ENCODE measurements around the gene AIPL1. TPM values are rescaled to one million over a fixed set of nuclear protein-coding genes. Genes with fewer than 3 reads are reported as not detected.

Gene AIPL1
- total RNA-seq, 1 donor from 2014 or later = not detected

DNA sequence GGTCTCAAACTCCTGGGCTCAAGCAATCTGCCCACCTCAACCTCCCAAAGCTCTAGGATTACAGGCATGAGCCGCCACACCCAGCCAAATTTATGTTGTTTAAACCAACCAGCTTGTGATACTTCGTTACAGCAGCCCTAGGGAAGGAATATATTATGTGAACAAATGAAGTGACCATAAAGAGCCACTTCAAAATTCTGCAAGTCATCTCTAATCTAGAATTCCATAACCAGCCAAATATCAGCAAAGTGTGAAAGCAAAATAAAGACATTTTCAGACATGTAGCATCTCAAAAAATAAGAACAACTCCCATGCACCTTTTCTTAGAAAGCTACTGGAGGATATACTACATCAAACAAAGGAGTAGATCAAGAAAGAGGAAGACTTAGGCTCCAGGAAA is 36.0 kb downstream of the AIPL1 start:
- Mint-ChIP-seq H3K36me3 (no peaks in the 10 kb centered on the region), H3K4me1 (ENCODE audit: unreplicated experiment) (peaks cover 6% of the 10 kb centered on the region), H3K4me3 (no peak overlapping the region), H3K27ac (no peak overlapping the region), H3K9me3 (no peaks in the 10 kb centered on the region), H3K27me3 (peaks cover 7% of the 10 kb centered on the region)
- TF ChIP-seq, protein P1, sequence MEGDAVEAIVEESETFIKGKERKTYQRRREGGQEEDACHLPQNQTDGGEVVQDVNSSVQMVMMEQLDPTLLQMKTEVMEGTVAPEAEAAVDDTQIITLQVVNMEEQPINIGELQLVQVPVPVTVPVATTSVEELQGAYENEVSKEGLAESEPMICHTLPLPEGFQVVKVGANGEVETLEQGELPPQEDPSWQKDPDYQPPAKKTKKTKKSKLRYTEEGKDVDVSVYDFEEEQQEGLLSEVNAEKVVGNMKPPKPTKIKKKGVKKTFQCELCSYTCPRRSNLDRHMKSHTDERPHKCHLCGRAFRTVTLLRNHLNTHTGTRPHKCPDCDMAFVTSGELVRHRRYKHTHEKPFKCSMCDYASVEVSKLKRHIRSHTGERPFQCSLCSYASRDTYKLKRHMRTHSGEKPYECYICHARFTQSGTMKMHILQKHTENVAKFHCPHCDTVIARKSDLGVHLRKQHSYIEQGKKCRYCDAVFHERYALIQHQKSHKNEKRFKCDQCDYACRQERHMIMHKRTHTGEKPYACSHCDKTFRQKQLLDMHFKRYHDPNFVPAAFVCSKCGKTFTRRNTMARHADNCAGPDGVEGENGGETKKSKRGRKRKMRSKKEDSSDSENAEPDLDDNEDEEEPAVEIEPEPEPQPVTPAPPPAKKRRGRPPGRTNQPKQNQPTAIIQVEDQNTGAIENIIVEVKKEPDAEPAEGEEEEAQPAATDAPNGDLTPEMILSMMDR (conservative IDR thresholded peaks at IDR 0.05) = no peak
- no peak for DNase-seq (ENCODE audit: extremely low spot score, unreplicated experiment)

DNA sequence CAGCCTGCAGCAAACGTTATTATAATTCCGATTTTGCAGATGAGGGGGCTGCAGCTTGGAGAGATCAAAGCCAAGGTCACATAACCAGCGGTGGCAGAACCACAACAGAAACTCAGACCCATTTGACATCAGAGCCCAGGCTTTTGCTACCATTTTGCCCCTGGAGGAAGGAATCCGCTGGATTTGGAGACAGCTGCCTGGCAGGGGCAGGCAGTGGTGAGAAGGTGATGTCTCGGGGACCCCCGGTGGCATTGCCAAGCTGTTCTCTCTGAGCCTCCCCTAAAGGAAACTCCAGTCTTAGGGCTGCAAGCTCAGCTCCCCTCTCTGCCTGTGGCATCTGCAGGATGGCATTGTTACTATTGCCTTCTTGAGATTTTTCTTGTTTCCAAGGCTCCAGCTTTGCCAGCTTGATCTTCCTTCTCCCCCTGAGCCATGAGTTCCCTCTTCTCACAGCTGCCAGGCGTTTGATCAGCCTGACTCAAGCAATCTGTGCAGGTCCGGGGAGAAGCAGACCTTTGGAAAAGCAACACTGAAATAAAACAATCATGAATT is 40.8 kb downstream of the AIPL1 start:
- H3K27ac Mint-ChIP-seq = no peak overlapping the region
- peaks cover 4% of the 10 kb centered on the region for H3K9me3 Mint-ChIP-seq
- peaks cover 5% of the 10 kb centered on the region for H3K27me3 Mint-ChIP-seq
- H3K4me1 Mint-ChIP-seq (ENCODE audit: unreplicated experiment) = peaks cover 23% of the 10 kb centered on the region
- H3K4me3 Mint-ChIP-seq = no peak overlapping the region
- H3K36me3 Mint-ChIP-seq = no peaks in the 10 kb centered on the region
- TF ChIP-seq, protein P1 (conservative IDR thresholded peaks at IDR 0.05) = no peak
- no peak for DNase-seq (ENCODE audit: extremely low spot score, unreplicated experiment)

DNA sequence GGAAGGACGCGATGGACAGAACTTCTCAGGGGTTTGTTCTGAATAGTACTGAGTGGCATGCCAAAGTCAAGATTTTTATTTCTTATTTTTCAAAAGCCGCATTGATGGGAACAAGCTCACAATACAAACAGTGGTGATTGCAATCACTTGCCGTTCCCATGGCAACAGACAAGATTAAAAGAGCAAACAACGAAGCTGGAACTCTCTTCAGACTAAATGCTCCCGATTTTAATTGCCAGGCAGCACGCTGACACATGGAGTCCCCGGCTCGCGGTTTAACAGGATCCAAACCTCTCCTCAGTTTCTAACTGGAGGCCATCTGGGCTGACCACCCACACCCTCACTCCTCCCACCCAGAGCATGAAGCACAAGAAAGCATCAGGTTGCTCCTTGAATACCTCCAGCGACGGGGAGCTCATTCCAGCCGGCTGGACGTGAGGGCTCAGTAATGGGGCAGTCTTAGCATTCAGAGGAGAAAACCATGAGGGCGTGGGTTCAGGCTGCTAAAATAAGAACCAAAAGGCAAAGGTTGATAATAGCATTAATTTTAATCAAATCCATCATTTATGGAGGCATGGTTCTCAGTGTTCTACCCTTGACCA is 41.5 kb downstream of the AIPL1 start:
- H3K4me3 Mint-ChIP-seq = peak overlapping the region; percentile 12
- H3K27me3 Mint-ChIP-seq = peaks cover 5% of the 10 kb centered on the region
- H3K9me3 Mint-ChIP-seq = peaks cover 4% of the 10 kb centered on the region
- H3K27ac Mint-ChIP-seq = peak overlapping the region; percentile 73
- peaks cover 23% of the 10 kb centered on the region for H3K4me1 Mint-ChIP-seq (ENCODE audit: unreplicated experiment)
- H3K36me3 Mint-ChIP-seq = no peaks in the 10 kb centered on the region
- TF ChIP-seq, protein P1 (conservative IDR thresholded peaks at IDR 0.05) = no peak
- no peak for DNase-seq (ENCODE audit: extremely low spot score, unreplicated experiment)

DNA sequence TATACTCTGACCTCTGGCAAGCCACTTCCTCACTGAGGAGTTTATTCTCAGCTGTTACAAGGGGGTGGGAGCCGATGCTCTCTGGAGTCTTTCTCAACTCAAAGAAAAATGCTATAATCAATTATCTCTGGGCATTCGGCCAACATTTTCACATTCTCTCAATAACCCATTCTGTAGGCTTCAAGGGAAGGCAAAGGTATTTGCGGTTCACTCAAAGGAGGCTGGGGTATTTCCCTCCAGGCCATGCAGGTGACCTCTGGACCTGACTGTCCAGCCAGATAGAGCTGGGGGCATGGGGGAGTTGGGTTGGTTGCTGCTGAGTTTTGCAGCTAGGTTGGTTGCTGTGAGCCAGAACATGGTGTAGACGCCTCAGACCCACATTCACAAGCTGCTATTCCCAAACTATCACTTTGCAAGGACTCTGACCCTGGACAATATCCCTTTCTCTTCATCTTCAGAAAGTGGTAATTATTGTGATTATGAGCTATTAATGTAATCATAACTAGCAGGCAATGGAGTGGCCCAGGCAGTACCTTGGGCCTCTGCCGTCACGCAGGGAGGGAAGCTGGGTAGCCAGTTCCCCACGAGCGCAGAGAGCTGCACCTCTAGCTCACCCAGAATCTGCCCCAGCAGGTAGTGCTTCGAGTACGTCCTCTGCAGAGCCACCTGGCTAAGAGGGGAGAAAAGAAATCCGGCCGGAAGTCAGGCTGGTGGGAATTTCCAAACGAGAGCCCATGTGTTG is 42.1 kb downstream of the AIPL1 start:
- TF ChIP-seq, protein P1 (conservative IDR thresholded peaks at IDR 0.05) = no peak
- Mint-ChIP-seq H3K4me3 (peak overlapping the region; percentile 26), H3K4me1 (ENCODE audit: unreplicated experiment) (peaks cover 23% of the 10 kb centered on the region), H3K27ac (peak overlapping the region; percentile 73), H3K27me3 (peaks cover 5% of the 10 kb centered on the region), H3K36me3 (no peaks in the 10 kb centered on the region), H3K9me3 (peaks cover 4% of the 10 kb centered on the region)
- DNase-seq (ENCODE audit: extremely low spot score, unreplicated experiment) = no peak

DNA sequence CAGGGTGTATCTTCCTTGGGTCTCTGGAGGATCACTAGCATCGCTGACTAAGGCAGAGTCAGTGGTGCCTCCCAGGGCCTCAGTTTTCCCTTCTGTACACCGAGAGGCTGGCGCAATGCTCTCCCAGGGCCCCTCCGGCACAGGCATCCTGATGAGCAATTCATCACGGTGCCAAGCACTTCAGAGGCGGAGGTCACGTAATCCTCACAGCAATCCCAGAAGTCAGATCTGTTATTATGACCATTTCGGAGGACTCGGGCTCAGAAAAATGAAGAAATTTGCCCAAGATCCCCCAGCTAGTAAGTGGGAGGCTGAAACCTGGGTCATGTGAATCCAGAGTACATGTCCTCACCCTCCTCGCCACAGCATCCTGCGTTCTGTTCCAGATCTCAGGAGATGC is 46.5 kb downstream of the AIPL1 start:
- peaks cover 12% of the 10 kb centered on the region for H3K4me1 Mint-ChIP-seq (ENCODE audit: unreplicated experiment)

More for the DNA sequence above, 46.5 kb downstream of the AIPL1 start:
- Mint-ChIP-seq H3K4me3 (no peak overlapping the region), H3K9me3 (peaks cover 4% of the 10 kb centered on the region), H3K27ac (no peak overlapping the region), H3K36me3 (no peaks in the 10 kb centered on the region), H3K27me3 (no peaks in the 10 kb centered on the region)
- DNase-seq (ENCODE audit: extremely low spot score, unreplicated experiment) = peak; percentile 29
- TF ChIP-seq, protein P1 (conservative IDR thresholded peaks at IDR 0.05) = no peak

Measured in type B pancreatic cell (in vitro differentiated cells).